Osteoblast (primary cell): ENCODE results near the gene GARS1. TPM values are rescaled to one million over a fixed set of nuclear protein-coding genes. Genes with fewer than 3 reads are reported as not detected.

Experiments used
- DNase-seq: peaks from one replicate; pipeline ENCODE4 v3.0.0; 2011; ENCODE audit warnings: low spot score, mixed read lengths; ENCODE audit not compliant: insufficient read length; ENCODE audit errors: missing footprints
- H2AFZ ChIP-seq: 2 replicates; pipeline ENCODE4 v1.6.0; 2011; ENCODE audit warnings: mild to moderate bottlenecking, low read length
- H3K27ac ChIP-seq: 2 replicates; pipeline ENCODE4 v1.5.1; 2011; ENCODE audit warnings: mild to moderate bottlenecking, low read depth, low read length, moderate library complexity
- H3K27me3 ChIP-seq: 2 replicates; pipeline ENCODE4 v1.6.0; 2012; ENCODE audit warnings: mild to moderate bottlenecking, control low read depth, inconsistent platforms, low read length, moderate library complexity; ENCODE audit not compliant: insufficient read depth
- H3K36me3 ChIP-seq: 2 replicates; pipeline ENCODE4 v1.5.1; 2011; ENCODE audit warnings: mild to moderate bottlenecking, low read length, control low read depth, moderate library complexity; ENCODE audit not compliant: insufficient read depth
- H3K4me1 ChIP-seq: 2 replicates; pipeline ENCODE4 v1.5.1; 2011; ENCODE audit warnings: mild to moderate bottlenecking, low read length, control low read depth, moderate library complexity; ENCODE audit not compliant: insufficient read depth
- H3K4me2 ChIP-seq: 2 replicates; pipeline ENCODE4 v1.6.0; 2011; ENCODE audit warnings: mild to moderate bottlenecking, low read length; ENCODE audit not compliant: insufficient read depth
- H3K4me3 ChIP-seq: fragments of 200-600 bp; sonication (generic); 3 replicates; pipeline ENCODE4 v1.5.1; 2012; ENCODE audit warnings: mild to moderate bottlenecking, low read length, inconsistent platforms; ENCODE audit not compliant: insufficient read depth
- H3K79me2 ChIP-seq: 2 replicates; pipeline ENCODE4 v1.6.0; 2012; ENCODE audit warnings: mild to moderate bottlenecking, low read length, control low read depth, inconsistent platforms; ENCODE audit not compliant: insufficient read depth
- H3K9me3 ChIP-seq: 2 replicates; pipeline ENCODE4 v1.5.1; 2011; ENCODE audit warnings: low read depth, low read length, control low read depth
- H4K20me1 ChIP-seq: 2 replicates; pipeline ENCODE4 v1.6.0; 2012; ENCODE audit warnings: mild to moderate bottlenecking, low read length, control low read depth; ENCODE audit not compliant: insufficient read depth
- CTCF ChIP-seq: IDR thresholded peaks from 2 replicates; pipeline ENCODE4 v1.5.1; 2011; ENCODE audit warnings: mild to moderate bottlenecking, low read depth, low read length, moderate library complexity; ENCODE audit errors: extremely low read depth
- total RNA-seq: library from RNA; depleted of rRNA; stranded (reverse); fragments of >200 nt; gene quantifications from 2 replicates; pipeline ENCODE4 v1.2.3, GENCODE V29; 2012

Gene GARS1
- total RNA-seq, 1 donor, result 526 TPM

GRCh38 chr7:30594048-30594539, 584 bp upstream of the GARS1 start:
- Histone ChIP-seq H3K9me3 (no peaks in the 10 kb centered on the region), H3K79me2 (peaks cover 93% of the 10 kb centered on the region), H3K4me1 (peaks cover 26% of the 10 kb centered on the region), H3K36me3 (peaks cover 8% of the 10 kb centered on the region), H3K4me3 (peak overlapping the region; percentile 96), H4K20me1 (peaks cover 17% of the 10 kb centered on the region), H3K27me3 (no peaks in the 10 kb centered on the region), H3K4me2 (peak overlapping the region; percentile 98), H3K27ac (peak overlapping the region; percentile 99), H2AFZ (peak overlapping the region; percentile 98)
- peak; percentile 78 for DNase-seq
- TF ChIP-seq CTCF, result no peak

- H3K4me3 ChIP-seq, result peak overlapping the region; percentile 96
- H2AFZ ChIP-seq, result peak overlapping the region; percentile 66
- H4K20me1 ChIP-seq, result peaks cover 17% of the 10 kb centered on the region
- H3K4me2 ChIP-seq, result peak overlapping the region; percentile 98
- peaks cover 20% of the 10 kb centered on the region for H3K36me3 ChIP-seq
- no peak for DNase-seq
- no peak for TF ChIP-seq CTCF
- H3K27ac ChIP-seq, result peak overlapping the region; percentile 99
- no peaks in the 10 kb centered on the region for H3K9me3 ChIP-seq
- peaks cover 94% of the 10 kb centered on the region for H3K79me2 ChIP-seq
- peaks cover 26% of the 10 kb centered on the region for H3K4me1 ChIP-seq
- H3K27me3 ChIP-seq, result no peaks in the 10 kb centered on the region
These were observed 847 bp downstream of the GARS1 start for GRCh38 chr7:30595436-30596013.

GRCh38 chr7:30596014-30596641, 1.4 kb downstream of the GARS1 start:
- Histone ChIP-seq H3K4me2 (peak overlapping the region; percentile 98), H3K27ac (peak overlapping the region; percentile 99), H3K9me3 (no peaks in the 10 kb centered on the region), H3K36me3 (peaks cover 26% of the 10 kb centered on the region), H3K79me2 (peaks cover 95% of the 10 kb centered on the region), H3K4me1 (peaks cover 26% of the 10 kb centered on the region), H3K27me3 (no peaks in the 10 kb centered on the region), H2AFZ (no peak overlapping the region), H4K20me1 (peaks cover 19% of the 10 kb centered on the region), H3K4me3 (peak overlapping the region; percentile 96)
- peak; percentile 72 for DNase-seq
- no peak for TF ChIP-seq CTCF

- Histone ChIP-seq H3K4me1 (peaks cover 26% of the 10 kb centered on the region), H4K20me1 (peaks cover 19% of the 10 kb centered on the region), H3K27ac (peak overlapping the region; percentile 99), H3K79me2 (peaks cover 95% of the 10 kb centered on the region), H3K9me3 (no peaks in the 10 kb centered on the region), H3K27me3 (no peaks in the 10 kb centered on the region), H2AFZ (no peak overlapping the region), H3K4me2 (peak overlapping the region; percentile 98), H3K36me3 (peaks cover 32% of the 10 kb centered on the region), H3K4me3 (peak overlapping the region; percentile 96)
- DNase-seq, result peak; percentile 32
- no peak for TF ChIP-seq CTCF
These were observed 2.0 kb downstream of the GARS1 start for GRCh38 chr7:30596721-30597120.
